DMS153 treated with DMSO at 0.1 percent for 48 hours (cell line): ENCODE measurements around the gene XPO1.
A peak's percentile ranks its signal among the peaks of the same experiment; 100 is the strongest.
"Not testable (repeated sequence)": the region's sequence is repeated elsewhere in the genome, so short reads cannot be mapped to it uniquely, and the experiment has no call there.

Experiments used
- DNase-seq: peaks from one replicate; lab custom pipeline; 2025; ENCODE audit not compliant: unreplicated experiment; lab: John Stamatoyannopoulos, UW

Gene XPO1

GRCh38 chr2:61469424-61470121, 68.6 kb downstream of the XPO1 start:
- peak; percentile 12 for DNase-seq

DNA sequence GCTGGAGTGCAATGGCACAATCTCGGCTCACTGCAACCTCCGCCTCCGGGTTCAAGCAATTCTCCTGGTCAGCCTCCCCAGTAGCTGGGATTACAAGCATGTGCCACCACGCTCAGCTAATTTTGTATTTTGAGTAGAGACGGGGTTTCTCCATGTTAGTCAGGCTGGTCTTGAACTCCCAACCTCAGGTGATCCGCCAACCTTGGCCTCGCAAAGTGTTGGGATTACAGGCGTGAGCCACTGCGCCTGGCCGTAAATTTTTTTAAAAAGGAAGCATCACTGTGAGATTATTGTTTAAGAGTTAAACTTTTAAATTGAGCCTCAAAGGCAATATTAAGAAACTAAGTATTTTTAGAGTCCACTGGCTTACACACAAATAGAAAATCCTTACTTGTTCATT, 69.9 kb downstream of the XPO1 start:
- DNase-seq = not testable (repeated sequence)

DNA sequence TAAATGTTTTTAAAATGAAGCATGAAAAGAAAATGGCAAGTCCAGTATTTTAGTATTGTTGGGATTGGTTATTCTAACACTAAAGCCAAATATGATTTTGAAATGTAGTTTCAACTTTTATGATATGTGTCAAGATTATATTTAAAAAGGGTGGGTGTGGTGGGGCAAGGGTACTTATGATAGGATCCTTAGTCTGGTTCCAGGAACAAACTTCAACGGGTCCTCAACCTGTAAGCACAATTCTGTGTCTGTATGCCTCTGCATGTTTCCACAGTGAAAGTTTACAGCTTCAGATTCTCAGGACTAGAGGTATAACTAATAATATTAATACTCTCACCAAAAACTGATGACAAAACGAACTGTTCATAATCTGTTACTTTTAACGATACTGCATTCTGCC, 73.1 kb downstream of the XPO1 start:
- DNase-seq = no peak

DNA sequence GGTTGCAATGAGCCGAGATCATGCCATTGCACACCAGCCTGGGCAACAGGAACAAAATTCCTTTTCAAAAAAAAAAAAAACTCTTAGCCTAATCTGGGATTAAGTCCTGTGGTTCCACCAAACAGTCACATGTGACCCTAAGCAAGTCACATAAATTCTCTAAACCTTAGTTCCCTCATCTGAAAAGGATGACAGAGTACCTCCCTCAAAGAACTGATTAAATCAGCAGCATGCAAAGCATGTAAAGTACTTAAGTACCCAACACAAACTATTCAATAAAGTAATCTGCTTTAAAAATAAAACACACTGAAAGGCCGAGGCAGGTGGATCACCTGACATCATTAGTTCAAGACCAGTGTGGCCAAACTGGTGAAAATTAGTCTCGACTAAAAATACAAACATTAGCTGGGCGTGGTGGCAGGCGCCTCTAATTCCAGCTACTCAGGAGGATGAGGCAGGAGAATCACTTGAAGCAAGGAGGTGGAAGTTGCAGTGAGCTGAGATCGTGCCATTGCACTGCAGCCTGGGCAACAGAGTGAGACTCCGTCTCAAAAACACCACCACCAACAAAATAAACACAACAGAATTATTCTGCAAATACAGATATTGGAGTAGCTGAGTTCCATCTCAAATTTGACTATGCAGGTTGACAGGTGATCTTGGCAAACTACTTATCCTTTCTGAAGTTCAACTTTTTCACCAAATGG, 74.2 kb downstream of the XPO1 start:
- DNase-seq = no peak

DNA sequence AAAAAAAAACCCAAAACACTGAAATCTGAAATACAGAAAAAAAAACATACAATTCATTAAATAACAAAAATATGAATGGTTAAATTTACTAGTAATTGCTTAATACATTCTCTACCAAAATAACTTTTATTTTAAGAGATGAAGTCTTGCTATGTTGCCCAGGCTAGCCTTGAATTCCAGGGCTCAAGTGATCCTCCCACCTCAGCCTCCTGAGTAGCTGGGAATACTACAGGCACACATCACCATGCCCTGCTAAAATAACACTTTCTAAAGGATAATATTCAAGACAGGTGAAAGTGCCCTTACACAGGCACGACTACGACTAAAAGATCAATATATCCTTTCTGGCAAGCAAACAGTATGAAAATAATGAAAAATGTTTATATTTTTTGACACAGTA, 76.8 kb downstream of the XPO1 start:
- no peak for DNase-seq

- no peak for DNase-seq
Measured at GRCh38 chr2:61460163-61460562, 78.0 kb downstream of the XPO1 start.

DNA sequence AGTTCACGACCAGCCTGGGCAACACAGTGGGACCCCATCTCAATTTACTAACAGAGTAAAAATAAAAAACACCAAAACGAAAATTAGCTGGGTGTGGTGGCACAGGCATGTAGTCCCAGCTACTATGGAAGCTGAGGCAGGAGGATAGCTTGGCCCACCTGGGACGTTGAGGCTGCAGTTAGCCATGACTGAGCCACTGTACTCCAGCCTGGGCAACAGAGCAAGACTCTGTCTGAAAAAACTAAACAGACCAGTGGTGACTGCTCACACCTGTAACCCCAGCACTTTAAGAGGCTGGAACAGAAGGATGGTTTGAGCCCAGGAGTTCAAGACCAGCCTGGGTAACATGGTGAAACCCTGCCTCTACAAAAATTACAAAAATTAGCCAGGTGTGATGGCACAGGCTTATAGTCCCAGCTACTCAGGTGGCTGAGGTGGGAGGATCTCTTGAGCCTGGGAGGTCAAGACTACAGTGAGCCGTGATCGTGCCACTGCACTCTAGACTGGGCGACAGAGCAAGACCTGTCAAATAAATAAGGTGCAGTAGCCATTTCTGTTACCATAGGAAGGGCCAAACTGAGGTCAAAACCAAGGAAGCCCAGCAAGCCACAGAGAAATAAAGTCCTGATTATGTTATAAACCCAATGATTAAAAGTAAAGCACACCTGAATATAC, 81.3 kb downstream of the XPO1 start:
- DNase-seq = no peak

DNA sequence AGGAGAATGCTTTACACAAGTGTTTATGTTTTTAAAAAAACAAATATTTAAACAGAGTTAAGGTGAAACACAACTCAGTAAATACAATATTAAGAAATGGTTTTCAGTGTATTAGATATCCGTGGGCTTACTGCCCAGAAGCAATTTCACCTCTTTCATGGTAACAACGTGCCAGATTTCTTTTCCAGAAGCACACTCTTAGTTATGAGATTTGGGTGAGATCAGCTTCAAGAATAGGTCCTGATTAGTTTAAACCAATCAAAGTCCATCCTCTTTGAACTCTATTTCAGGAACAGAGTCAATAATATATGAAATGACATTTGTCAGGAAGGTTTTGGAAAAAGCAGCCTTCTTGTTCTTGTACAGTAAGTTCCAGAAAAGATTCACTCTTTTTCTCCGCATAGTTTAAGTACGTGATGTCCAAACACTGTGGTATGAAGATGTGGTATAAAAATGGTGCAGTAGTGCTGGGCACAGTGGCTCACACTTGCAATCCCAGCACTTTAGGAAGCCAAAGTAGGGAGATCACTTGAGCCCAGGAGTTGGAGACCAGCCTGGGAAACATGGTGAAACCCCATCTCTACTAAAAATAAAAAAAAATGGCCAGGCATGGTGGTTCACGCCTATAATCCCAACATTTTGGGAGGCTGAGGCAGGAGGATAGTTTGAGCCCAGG, 81.9 kb downstream of the XPO1 start:
- DNase-seq = no peak

DNA sequence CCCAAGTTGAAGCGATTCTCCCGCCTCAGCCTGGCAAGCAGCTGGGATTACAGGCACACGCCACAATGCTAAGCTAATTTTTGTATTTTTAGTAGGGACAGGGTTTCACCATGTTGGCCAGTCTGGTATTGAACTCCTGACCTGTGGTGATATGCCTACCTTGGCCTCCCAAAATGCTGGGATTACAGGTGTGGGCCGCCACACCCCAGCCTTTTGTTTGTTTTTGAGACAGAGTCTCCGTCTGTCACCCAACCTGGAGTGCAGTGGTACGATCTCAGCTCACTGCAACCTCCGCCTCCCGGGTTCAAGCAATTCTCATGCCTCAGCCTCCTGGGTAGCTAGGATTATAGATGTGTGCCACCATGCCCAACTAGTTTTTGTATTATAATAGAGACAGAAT, 83.2 kb downstream of the XPO1 start:
- not testable (repeated sequence) for DNase-seq

DNA sequence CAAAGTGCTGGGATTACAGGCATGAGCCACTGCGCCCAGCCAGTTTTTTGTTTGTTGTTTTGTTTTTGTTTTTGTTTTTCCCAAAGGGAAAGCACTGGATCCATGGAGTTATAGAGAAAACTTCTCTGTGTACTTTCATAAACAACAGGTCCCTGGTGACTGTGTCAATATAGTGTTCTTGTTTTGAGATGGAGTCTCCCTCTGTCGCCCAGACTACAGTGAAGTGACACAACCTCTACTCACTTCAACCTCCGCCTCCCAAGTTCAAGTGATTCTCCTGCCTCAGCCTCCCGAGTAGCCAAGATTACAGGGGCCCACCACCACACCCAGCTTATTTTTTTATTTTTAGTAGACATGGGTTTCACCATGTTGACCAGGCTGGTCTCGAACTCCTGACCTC, 83.8 kb downstream of the XPO1 start:
- DNase-seq = no peak

DNA sequence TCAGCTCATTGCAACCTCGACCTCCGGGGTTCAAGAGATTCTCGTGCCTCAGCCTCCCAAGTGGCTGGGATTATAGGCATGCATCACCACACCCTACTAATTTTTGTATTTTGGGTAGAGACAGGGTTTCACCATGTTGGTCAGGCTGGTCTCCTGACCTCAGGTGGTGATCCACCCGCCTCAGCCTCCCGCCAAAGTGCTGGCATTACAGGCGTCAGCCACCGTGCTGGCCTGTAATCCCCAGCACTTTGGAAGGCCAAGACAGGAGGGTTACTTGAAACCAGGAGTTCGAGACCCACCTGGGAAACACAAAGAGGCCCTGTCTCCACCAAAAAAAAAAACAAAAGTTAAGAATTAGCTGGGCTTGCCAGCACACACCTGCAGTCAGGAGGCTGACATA, 85.8 kb downstream of the XPO1 start:
- no peak for DNase-seq

DNA sequence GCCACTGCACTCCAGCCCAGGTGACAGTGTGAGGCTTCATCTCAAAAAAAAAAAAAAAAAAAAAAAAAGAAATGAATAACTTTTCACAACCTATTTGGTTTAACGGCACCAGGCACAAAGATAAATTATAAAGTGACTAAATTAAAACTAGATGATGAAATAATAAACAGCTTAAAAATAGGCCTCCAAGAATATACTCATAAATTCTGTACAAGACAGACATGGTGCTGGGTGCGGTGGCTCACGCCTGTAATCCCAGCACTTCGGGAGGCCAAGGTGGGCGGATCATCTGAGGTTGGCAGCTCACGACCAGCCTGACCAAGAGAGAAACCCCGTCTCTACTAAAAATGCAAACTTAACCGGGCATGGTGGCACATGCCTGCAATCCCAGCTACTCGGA, 87.0 kb downstream of the XPO1 start:
- DNase-seq = no peak

- DNase-seq = no peak
Measured at GRCh38 chr2:61450144-61450543, 88.0 kb downstream of the XPO1 start.

DNA sequence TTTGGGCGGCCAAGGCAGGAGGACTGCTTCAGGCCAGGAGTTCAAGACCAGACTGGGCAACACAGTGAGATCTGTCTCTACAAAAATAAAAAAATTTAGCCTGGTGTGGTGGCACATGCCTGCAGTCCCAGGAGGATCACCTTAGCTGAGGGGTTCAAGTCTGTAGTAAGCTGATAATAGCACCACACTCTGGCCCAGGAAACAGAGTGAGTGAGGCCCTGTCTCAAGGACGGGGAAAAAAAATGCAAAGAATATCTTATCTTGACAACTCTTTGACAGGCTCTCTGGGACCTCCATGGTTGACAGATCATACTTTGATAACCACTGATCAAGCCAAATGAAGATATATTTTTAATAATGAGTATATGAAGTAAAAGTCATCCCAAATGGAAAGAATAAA, 89.9 kb downstream of the XPO1 start:
- DNase-seq = no peak

- DNase-seq = not testable (repeated sequence)
Measured at GRCh38 chr2:61446971-61447370, 91.2 kb downstream of the XPO1 start.

GRCh38 chr2:61443342-61444041, 94.7 kb downstream of the XPO1 start:
- no peak for DNase-seq

- no peak for DNase-seq
Measured at GRCh38 chr2:61439241-61440002, 98.7 kb downstream of the XPO1 start.

DNA sequence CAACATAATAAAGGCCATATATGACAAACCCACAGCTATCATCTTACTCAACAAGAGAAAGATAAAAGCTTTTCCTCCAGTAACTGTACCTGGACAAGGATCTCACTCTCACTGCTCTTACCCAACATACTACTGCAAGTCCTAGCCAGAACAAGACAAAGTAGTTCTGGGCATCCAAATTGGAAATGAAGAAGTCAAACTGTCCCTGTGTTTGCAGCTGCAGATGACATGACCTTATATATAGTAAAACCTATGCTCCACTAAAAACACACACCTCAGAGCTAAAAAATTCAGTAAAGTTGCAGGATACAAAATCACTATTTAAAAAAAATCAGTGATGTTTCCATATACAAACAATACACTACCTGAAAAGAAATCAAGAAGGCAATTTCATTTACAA, 99.5 kb downstream of the XPO1 start:
- DNase-seq = no peak

GRCh38 chr2:61437170-61437569, 101.0 kb downstream of the XPO1 start:
- no peak for DNase-seq

DNA sequence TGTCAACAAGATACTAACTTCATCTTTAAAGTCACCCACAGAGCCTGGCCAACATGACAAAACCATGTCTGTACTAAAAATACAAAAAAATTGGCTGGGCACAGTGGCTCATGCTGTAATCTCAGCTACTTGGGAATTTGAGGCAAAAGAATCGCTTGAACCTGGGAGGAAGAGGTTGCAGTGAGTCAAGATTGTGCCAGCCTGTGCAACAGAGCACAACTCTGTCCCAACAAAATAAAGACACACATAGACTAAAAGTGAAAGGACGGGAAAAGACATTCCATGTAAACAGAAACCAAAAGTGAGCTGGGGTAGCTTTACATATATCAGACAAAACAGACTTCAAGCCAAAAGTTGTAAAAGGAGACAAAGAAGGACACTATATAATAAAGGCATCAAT, 102.1 kb downstream of the XPO1 start:
- DNase-seq = no peak
